Neural cell (in vitro differentiated cells): Measurements from ENCODE around the gene FBN1.

ENCODE experiments used
- EP300 ChIP-seq: fragments of 450-650 bp; conservative IDR thresholded peaks from 2 replicates; pipeline ENCODE4 v1.6.1; 2014; ENCODE audit warnings: antibody characterized with exemption, mild to moderate bottlenecking, moderate library complexity; ENCODE audit not compliant: poor library complexity, severe bottlenecking
- EZH2 ChIP-seq: fragments of 200-600, 300-800 bp; shearing (Covaris generic), sonication (generic); IDR thresholded peaks from 2 replicates; pipeline ENCODE4 v1.6.1; 2014; ENCODE audit warnings: antibody characterized with exemption, low read length, borderline replicate concordance, mild to moderate bottlenecking; ENCODE audit not compliant: insufficient read depth, poor library complexity, severe bottlenecking
- TF ChIP-seq, protein P1 (sequence below): fragments of 450-650 bp; IDR thresholded peaks from 2 replicates; pipeline ENCODE4 v1.5.1; 2014; ENCODE audit warnings: antibody characterized with exemption, mild to moderate bottlenecking, moderate library complexity; ENCODE audit not compliant: poor library complexity, severe bottlenecking
- TF ChIP-seq, protein P2 (sequence below): IDR thresholded peaks from 2 replicates; pipeline ENCODE4 v1.6.1; 2012; ENCODE audit warnings: borderline replicate concordance

DNA sequence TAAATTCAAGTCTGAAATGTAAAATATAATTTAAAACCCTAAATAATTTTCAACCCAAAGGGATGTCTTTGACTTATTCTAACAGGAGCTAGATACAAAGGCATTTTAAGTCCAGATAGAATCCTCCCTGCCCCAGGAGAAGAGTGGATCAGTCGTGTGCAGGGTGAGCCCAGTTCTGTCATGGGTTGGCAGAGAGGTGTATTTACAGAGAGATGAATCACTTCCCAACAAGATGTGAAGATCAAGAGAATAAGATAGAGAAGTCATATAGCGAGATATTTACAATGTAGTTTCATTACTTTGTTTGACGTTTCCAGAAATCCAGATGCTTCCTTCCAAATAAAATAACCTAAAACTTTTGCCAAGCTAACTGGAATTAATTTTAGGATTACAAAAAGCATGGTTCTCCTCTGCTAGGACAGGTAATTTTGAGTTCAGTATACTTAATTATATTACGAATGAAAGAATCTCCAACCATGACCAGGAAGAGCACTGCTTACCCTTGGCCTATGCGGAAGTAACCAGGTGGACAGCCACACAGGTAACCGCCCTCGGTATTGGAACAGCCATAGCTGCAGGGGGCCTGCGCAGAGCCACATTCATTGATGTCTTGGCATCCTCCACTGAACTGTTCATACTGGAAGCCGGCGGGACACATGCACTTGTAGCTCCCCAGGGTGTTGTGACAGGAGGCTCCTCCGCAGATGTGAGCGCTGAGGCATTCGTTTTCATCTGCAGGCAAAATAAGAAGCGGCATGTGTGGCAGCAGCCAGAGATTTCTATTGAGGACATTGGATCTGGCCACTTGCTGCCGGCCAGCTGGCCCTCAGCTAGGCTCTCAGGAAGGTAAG is 230.2 kb downstream of the FBN1 start:
- TF ChIP-seq EZH2 (no peak), EP300 (no peak)
- TF ChIP-seq, protein P1, sequence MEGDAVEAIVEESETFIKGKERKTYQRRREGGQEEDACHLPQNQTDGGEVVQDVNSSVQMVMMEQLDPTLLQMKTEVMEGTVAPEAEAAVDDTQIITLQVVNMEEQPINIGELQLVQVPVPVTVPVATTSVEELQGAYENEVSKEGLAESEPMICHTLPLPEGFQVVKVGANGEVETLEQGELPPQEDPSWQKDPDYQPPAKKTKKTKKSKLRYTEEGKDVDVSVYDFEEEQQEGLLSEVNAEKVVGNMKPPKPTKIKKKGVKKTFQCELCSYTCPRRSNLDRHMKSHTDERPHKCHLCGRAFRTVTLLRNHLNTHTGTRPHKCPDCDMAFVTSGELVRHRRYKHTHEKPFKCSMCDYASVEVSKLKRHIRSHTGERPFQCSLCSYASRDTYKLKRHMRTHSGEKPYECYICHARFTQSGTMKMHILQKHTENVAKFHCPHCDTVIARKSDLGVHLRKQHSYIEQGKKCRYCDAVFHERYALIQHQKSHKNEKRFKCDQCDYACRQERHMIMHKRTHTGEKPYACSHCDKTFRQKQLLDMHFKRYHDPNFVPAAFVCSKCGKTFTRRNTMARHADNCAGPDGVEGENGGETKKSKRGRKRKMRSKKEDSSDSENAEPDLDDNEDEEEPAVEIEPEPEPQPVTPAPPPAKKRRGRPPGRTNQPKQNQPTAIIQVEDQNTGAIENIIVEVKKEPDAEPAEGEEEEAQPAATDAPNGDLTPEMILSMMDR, result no peak
- TF ChIP-seq, protein P2, sequence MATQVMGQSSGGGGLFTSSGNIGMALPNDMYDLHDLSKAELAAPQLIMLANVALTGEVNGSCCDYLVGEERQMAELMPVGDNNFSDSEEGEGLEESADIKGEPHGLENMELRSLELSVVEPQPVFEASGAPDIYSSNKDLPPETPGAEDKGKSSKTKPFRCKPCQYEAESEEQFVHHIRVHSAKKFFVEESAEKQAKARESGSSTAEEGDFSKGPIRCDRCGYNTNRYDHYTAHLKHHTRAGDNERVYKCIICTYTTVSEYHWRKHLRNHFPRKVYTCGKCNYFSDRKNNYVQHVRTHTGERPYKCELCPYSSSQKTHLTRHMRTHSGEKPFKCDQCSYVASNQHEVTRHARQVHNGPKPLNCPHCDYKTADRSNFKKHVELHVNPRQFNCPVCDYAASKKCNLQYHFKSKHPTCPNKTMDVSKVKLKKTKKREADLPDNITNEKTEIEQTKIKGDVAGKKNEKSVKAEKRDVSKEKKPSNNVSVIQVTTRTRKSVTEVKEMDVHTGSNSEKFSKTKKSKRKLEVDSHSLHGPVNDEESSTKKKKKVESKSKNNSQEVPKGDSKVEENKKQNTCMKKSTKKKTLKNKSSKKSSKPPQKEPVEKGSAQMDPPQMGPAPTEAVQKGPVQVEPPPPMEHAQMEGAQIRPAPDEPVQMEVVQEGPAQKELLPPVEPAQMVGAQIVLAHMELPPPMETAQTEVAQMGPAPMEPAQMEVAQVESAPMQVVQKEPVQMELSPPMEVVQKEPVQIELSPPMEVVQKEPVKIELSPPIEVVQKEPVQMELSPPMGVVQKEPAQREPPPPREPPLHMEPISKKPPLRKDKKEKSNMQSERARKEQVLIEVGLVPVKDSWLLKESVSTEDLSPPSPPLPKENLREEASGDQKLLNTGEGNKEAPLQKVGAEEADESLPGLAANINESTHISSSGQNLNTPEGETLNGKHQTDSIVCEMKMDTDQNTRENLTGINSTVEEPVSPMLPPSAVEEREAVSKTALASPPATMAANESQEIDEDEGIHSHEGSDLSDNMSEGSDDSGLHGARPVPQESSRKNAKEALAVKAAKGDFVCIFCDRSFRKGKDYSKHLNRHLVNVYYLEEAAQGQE, result no peak
